Liver (tissue), 9 donors: ENCODE data around the gene NAGPA. TPM values are rescaled to one million over a fixed set of nuclear protein-coding genes. Genes with fewer than 3 reads are reported as not detected.

ENCODE experiments used
- DNase-seq: peaks from one replicate; pipeline ENCODE4 v3.0.0-alpha.2; 2017; ENCODE audit warnings: low spot score
- H3K27ac ChIP-seq, 2 donors: one replicate each; pipeline ENCODE4 v1.7.0; 2013; ENCODE audit warnings: inconsistent platforms in 2 of 2, low read length in 2 of 2, control low read depth in 1 of 2, low read depth in 1 of 2, mild to moderate bottlenecking in 1 of 2
- H3K27me3 ChIP-seq, 4 donors: one replicate each; pipeline versions ENCODE4 v1.6.1 to v1.7.0; 2013; ENCODE audit warnings: low read length in 3 of 4, inconsistent platforms in 1 of 4, mild to moderate bottlenecking in 1 of 4, moderate library complexity in 1 of 4; ENCODE audit not compliant: control insufficient read depth in 4 of 4, insufficient read depth in 4 of 4
- H3K36me3 ChIP-seq, 4 donors: one replicate each; pipeline versions ENCODE4 v1.6.1 to v1.7.0; 2013; ENCODE audit warnings: low read length in 3 of 4, mild to moderate bottlenecking in 3 of 4, low read depth in 1 of 4, moderate library complexity in 1 of 4; ENCODE audit not compliant: control insufficient read depth in 4 of 4, insufficient read depth in 3 of 4
- H3K4me1 ChIP-seq, 4 donors: one replicate each; pipeline versions ENCODE4 v1.6.1 to v1.7.0; 2013; ENCODE audit warnings: low read length in 3 of 4, mild to moderate bottlenecking in 3 of 4, moderate library complexity in 1 of 4; ENCODE audit not compliant: control insufficient read depth in 4 of 4, insufficient read depth in 4 of 4
- H3K4me3 ChIP-seq, 3 donors: one replicate each; pipeline versions ENCODE4 v1.6.1 to v1.7.0; 2013; ENCODE audit warnings: low read length in 3 of 3, control low read depth in 1 of 3, low read depth in 1 of 3, mild to moderate bottlenecking in 1 of 3
- H3K9ac ChIP-seq, 2 donors: one replicate each; pipeline ENCODE4 v1.7.0; 2013; ENCODE audit warnings: low read length in 2 of 2, mild to moderate bottlenecking in 2 of 2, moderate library complexity in 2 of 2, control low read depth in 1 of 2, low read depth in 1 of 2
- H3K9me3 ChIP-seq, 4 donors: one replicate each; pipeline versions ENCODE4 v1.6.1 to v1.7.0; 2013; ENCODE audit warnings: low read length in 3 of 4; ENCODE audit not compliant: control insufficient read depth in 4 of 4
- ATF3 ChIP-seq: IDR thresholded peaks from 2 replicates; pipeline ENCODE4 v1.6.1; 2016; ENCODE audit warnings: antibody characterized with exemption
- EGR1 ChIP-seq, 2 donors: IDR thresholded peaks; 2 replicates each; pipeline ENCODE4 v1.6.1; 2016 to 2018; ENCODE audit warnings: antibody characterized with exemption in 2 of 2, low read depth in 2 of 2
- FOXA1 ChIP-seq: IDR thresholded peaks from 2 replicates; pipeline ENCODE4 v1.6.1; 2016; ENCODE audit warnings: antibody characterized with exemption
- FOXA2 ChIP-seq: IDR thresholded peaks from 2 replicates; pipeline ENCODE4 v1.6.1; 2016; ENCODE audit warnings: antibody characterized with exemption
- GABPA ChIP-seq, 2 donors: IDR thresholded peaks in 1 of 2; conservative IDR thresholded peaks in 1 of 2; 2 replicates each; pipeline ENCODE4 v1.6.1; 2016; ENCODE audit warnings: antibody characterized with exemption in 2 of 2, mild to moderate bottlenecking in 1 of 2, moderate library complexity in 1 of 2
- HNF4A ChIP-seq, 2 donors: conservative IDR thresholded peaks; 2 replicates each; pipeline ENCODE4 v1.6.1; 2016; ENCODE audit warnings: antibody characterized with exemption in 2 of 2, mild to moderate bottlenecking in 2 of 2
- JUND ChIP-seq, 2 donors: IDR thresholded peaks; 2 replicates each; pipeline ENCODE4 v1.6.1; 2016; ENCODE audit warnings: antibody characterized with exemption in 2 of 2
- MAX ChIP-seq: IDR thresholded peaks from 2 replicates; pipeline ENCODE4 v1.6.1; 2016; ENCODE audit warnings: antibody characterized with exemption
- NR2F2 ChIP-seq: IDR thresholded peaks from 2 replicates; pipeline ENCODE4 v1.6.1; 2016; ENCODE audit warnings: antibody characterized with exemption
- RAD21 ChIP-seq, 2 donors: IDR thresholded peaks; 2 replicates each; pipeline ENCODE4 v1.6.1; 2016; ENCODE audit warnings: antibody characterized with exemption in 2 of 2, mild to moderate bottlenecking in 2 of 2
- RXRA ChIP-seq, 2 donors: IDR thresholded peaks; 2 replicates each; pipeline ENCODE4 v1.6.1; 2017 to 2018; ENCODE audit warnings: antibody characterized with exemption in 2 of 2, mild to moderate bottlenecking in 1 of 2
- SP1 ChIP-seq: IDR thresholded peaks from 2 replicates; pipeline ENCODE4 v1.6.1; 2018; ENCODE audit warnings: antibody characterized with exemption, mild to moderate bottlenecking
- TAF1 ChIP-seq: conservative IDR thresholded peaks from 2 replicates; pipeline ENCODE4 v1.6.1; 2016; ENCODE audit warnings: antibody characterized with exemption, mild to moderate bottlenecking
- YY1 ChIP-seq: IDR thresholded peaks from 2 replicates; pipeline ENCODE4 v1.6.1; 2016; ENCODE audit warnings: antibody characterized with exemption, mild to moderate bottlenecking
- WGBS: extraction: QIAGEN DNeasy Blood & Tissue Kit; methylation state at CpG from one replicate; pipeline ENCODE4 v1.1.7; 2013; 5-methylcytosine and 5-hydroxymethylcytosine counted together
- polyA plus RNA-seq, 2 donors: library from polyadenylated mRNA; stranded (reverse) in 1 of 2; unstranded in 1 of 2; fragments of 200-250 nt in 1 of 2; fragments of >200 nt in 1 of 2; fragmentation: Nextera tagmentation in 1 of 2; extraction: Ambion mirVana in 1 of 2; gene quantifications; one replicate each; pipeline versions ENCODE4 v1.2.1 to v1.2.3, GENCODE V29; 2013 to 2015
- total RNA-seq, 2 donors: library from RNA; depleted of rRNA; stranded (reverse); fragments of >200 nt; gene quantifications; one replicate each; pipeline ENCODE4 v1.2.3, GENCODE V29; 2014
- TF ChIP-seq, protein P1 (sequence below): IDR thresholded peaks from 2 replicates; pipeline ENCODE4 v1.6.1; 2016; ENCODE audit warnings: antibody characterized with exemption
- TF ChIP-seq, protein P2 (sequence below): fragments of 150-350 bp; IDR thresholded peaks from 2 replicates; pipeline ENCODE4 v1.5.1; 2017; ENCODE audit warnings: improper control_type of control experiment, low read depth, low read length; ENCODE audit not compliant: missing input control
- TF ChIP-seq, protein P3 (sequence below): IDR thresholded peaks from 2 replicates; pipeline ENCODE4 v1.6.1; 2016; ENCODE audit warnings: antibody characterized with exemption, mild to moderate bottlenecking
- donor health status: healthy.
- donor health status: healthy.
- donor health status: healthy.
- donor health status: healthy.
- donor health status: healthy.

The NAGPA gene
- total and polyA plus RNA-seq, 4 donors = 5.4 to 13.4 (median 10.7) TPM

GRCh38 chr16:4988647-4989046, 45.1 kb downstream of the NAGPA start:
- no peaks in the 10 kb centered on the region for H3K36me3 ChIP-seq
- peaks cover 0 to 11% (median 0%) of the 10 kb centered on the region in 4 donors for H3K9me3 ChIP-seq
- peaks cover 0 to 7% (median 4%) of the 10 kb centered on the region in 4 donors for H3K27me3 ChIP-seq
- TF ChIP-seq FOXA1 = no peak
- no peak for TF ChIP-seq JUND (IDR thresholded peaks at IDR 0.05)
- TF ChIP-seq SP1 = no peak
- TF ChIP-seq FOXA2 = no peak
- no peak for TF ChIP-seq RAD21 (IDR thresholded peaks at IDR 0.05)
- TF ChIP-seq ATF3 = no peak
- TF ChIP-seq, protein P1, sequence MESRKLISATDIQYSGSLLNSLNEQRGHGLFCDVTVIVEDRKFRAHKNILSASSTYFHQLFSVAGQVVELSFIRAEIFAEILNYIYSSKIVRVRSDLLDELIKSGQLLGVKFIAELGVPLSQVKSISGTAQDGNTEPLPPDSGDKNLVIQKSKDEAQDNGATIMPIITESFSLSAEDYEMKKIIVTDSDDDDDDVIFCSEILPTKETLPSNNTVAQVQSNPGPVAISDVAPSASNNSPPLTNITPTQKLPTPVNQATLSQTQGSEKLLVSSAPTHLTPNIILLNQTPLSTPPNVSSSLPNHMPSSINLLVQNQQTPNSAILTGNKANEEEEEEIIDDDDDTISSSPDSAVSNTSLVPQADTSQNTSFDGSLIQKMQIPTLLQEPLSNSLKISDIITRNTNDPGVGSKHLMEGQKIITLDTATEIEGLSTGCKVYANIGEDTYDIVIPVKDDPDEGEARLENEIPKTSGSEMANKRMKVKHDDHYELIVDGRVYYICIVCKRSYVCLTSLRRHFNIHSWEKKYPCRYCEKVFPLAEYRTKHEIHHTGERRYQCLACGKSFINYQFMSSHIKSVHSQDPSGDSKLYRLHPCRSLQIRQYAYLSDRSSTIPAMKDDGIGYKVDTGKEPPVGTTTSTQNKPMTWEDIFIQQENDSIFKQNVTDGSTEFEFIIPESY = no peak
- no peak for TF ChIP-seq TAF1
- no peak for TF ChIP-seq GABPA (IDR thresholded peaks at IDR 0.05 in 1 of 2, conservative IDR thresholded peaks at IDR 0.05 in 1 of 2)
- TF ChIP-seq, protein P2, sequence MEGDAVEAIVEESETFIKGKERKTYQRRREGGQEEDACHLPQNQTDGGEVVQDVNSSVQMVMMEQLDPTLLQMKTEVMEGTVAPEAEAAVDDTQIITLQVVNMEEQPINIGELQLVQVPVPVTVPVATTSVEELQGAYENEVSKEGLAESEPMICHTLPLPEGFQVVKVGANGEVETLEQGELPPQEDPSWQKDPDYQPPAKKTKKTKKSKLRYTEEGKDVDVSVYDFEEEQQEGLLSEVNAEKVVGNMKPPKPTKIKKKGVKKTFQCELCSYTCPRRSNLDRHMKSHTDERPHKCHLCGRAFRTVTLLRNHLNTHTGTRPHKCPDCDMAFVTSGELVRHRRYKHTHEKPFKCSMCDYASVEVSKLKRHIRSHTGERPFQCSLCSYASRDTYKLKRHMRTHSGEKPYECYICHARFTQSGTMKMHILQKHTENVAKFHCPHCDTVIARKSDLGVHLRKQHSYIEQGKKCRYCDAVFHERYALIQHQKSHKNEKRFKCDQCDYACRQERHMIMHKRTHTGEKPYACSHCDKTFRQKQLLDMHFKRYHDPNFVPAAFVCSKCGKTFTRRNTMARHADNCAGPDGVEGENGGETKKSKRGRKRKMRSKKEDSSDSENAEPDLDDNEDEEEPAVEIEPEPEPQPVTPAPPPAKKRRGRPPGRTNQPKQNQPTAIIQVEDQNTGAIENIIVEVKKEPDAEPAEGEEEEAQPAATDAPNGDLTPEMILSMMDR = no peak
- H3K27ac ChIP-seq = no peak overlapping the region
- H3K4me3 ChIP-seq = no peak overlapping the region
- peaks cover 0 to 3% (median 0%) of the 10 kb centered on the region in 4 donors for H3K4me1 ChIP-seq
- 91% methylated on average over 5 of the region's 5 CpGs for WGBS
- DNase-seq = no peak
- no peak overlapping the region for H3K9ac ChIP-seq

DNA sequence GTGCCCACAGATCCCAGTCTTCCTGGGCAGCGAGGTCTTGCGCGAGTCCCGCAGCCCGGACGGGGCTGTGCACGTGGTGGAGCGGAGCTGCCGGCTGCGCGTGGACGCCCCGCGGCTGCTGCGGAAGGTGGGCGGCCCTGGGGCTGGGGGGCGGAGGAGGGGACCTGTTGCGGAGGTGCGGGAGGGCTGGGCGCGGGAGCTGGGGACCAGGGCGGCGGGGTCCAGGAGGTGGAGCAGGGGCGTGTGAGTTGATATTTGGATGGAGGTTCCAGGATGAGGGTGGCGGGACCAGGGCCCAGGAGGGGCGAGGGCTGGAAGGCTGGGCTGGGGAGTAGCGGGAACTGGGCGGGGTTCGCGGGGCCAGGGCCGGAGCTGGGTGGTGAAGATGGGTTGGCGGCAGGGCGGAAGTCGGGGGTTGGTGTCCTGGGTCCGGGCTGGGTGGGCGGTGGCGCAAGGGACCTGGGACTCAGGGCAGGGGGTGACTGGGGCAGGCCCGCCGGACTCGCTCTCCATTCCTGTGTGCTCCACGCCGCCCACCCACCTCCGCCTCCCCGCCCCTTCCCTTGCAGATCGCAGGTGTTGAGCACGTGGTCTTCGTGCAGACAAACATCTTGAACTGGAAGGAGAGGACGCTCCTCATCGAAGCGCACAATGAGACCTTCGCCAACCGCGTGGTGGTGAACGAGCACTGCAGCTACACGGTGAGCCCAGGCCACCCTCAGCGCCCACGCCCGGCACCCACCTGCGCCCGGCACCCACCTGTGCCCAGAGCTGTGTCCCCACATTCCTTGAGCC, 46.0 kb downstream of the NAGPA start:
- 18% methylated on average over 60 of the region's 60 CpGs for WGBS
- TF ChIP-seq RXRA (IDR thresholded peaks at IDR 0.05) (no peak), FOXA1 (no peak), EGR1 (IDR thresholded peaks at IDR 0.05; ENCODE audit: low read depth in 2 of 2) (no peak), SP1 (no peak), HNF4A (conservative IDR thresholded peaks at IDR 0.05) (no peak), NR2F2 (no peak), RAD21 (IDR thresholded peaks at IDR 0.05) (no peak), GABPA (IDR thresholded peaks at IDR 0.05 in 1 of 2, conservative IDR thresholded peaks at IDR 0.05 in 1 of 2) (no peak), YY1 (no peak), FOXA2 (no peak), MAX (no peak), ATF3 (no peak)
- TF ChIP-seq, protein P3, sequence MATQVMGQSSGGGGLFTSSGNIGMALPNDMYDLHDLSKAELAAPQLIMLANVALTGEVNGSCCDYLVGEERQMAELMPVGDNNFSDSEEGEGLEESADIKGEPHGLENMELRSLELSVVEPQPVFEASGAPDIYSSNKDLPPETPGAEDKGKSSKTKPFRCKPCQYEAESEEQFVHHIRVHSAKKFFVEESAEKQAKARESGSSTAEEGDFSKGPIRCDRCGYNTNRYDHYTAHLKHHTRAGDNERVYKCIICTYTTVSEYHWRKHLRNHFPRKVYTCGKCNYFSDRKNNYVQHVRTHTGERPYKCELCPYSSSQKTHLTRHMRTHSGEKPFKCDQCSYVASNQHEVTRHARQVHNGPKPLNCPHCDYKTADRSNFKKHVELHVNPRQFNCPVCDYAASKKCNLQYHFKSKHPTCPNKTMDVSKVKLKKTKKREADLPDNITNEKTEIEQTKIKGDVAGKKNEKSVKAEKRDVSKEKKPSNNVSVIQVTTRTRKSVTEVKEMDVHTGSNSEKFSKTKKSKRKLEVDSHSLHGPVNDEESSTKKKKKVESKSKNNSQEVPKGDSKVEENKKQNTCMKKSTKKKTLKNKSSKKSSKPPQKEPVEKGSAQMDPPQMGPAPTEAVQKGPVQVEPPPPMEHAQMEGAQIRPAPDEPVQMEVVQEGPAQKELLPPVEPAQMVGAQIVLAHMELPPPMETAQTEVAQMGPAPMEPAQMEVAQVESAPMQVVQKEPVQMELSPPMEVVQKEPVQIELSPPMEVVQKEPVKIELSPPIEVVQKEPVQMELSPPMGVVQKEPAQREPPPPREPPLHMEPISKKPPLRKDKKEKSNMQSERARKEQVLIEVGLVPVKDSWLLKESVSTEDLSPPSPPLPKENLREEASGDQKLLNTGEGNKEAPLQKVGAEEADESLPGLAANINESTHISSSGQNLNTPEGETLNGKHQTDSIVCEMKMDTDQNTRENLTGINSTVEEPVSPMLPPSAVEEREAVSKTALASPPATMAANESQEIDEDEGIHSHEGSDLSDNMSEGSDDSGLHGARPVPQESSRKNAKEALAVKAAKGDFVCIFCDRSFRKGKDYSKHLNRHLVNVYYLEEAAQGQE = no peak
- TF ChIP-seq, protein P2 = no peak
- TF ChIP-seq, protein P1 = no peak
- Histone ChIP-seq H3K9me3 (peaks cover 0 to 11% (median 0%) of the 10 kb centered on the region in 4 donors), H3K4me3 (no peak overlapping the region), H3K36me3 (no peaks in the 10 kb centered on the region), H3K27me3 (peaks cover 0 to 7% (median 4%) of the 10 kb centered on the region in 4 donors), H3K9ac (no peak overlapping the region), H3K4me1 (peaks cover 0 to 3% (median 0%) of the 10 kb centered on the region in 4 donors), H3K27ac (no peak overlapping the region)
- no peak for DNase-seq
